GM19324 (cell line): Measurements from ENCODE around the gene PATE1.
"Not testable (repeated sequence)": the region's sequence is repeated elsewhere in the genome, so short reads cannot be mapped to it uniquely, and the experiment has no call there.

Source experiments
- ATAC-seq: cut with Tn5 transposase; IDR thresholded peaks from one replicate; pipeline ENCODE4 v1.9.1; 2021; ENCODE audit warnings: mild to moderate bottlenecking, moderate library complexity; ENCODE audit not compliant: unreplicated experiment, low FRiP score

Gene PATE1

GRCh38 chr11:125745979-125746378 lies at the start of gene PATE1:
PATE1 (plus strand) TSS chr11:125746279; CDS start chr11:125746305, 26 bp downstream.
- no peak for ATAC-seq

GRCh38 chr11:125701018-125701610 lies 45.0 kb upstream of the PATE1 start:
- ATAC-seq: no peak

- no peak for ATAC-seq
Measured at GRCh38 chr11:125701858-125702621, 44.0 kb upstream of the PATE1 start.

GRCh38 chr11:125704686-125705085 lies 41.4 kb upstream of the PATE1 start:
- not testable (repeated sequence) for ATAC-seq

- ATAC-seq: no peak
Measured at GRCh38 chr11:125720781-125721180, 25.3 kb upstream of the PATE1 start.

GRCh38 chr11:125724125-125724524 lies 22.0 kb upstream of the PATE1 start:
- no peak for ATAC-seq

- no peak for ATAC-seq
Measured at GRCh38 chr11:125728969-125729368, 17.1 kb upstream of the PATE1 start.

GRCh38 chr11:125740617-125741016 lies 5.5 kb upstream of the PATE1 start:
- no peak for ATAC-seq

- ATAC-seq: no peak
Measured at GRCh38 chr11:125743681-125744080, 2.4 kb upstream of the PATE1 start.

GRCh38 chr11:125750629-125751028 lies 4.5 kb downstream of the PATE1 start:
- ATAC-seq: no peak

GRCh38 chr11:125756050-125756449 lies 10.0 kb downstream of the PATE1 start:
- ATAC-seq: no peak

GRCh38 chr11:125762445-125762844 lies 16.4 kb downstream of the PATE1 start:
- no peak for ATAC-seq

GRCh38 chr11:125763483-125763882 lies 17.4 kb downstream of the PATE1 start:
- ATAC-seq: no peak

- no peak for ATAC-seq
Measured at GRCh38 chr11:125766251-125766650, 20.2 kb downstream of the PATE1 start.

GRCh38 chr11:125768336-125769046 lies 22.4 kb downstream of the PATE1 start:
- ATAC-seq: no peak

- ATAC-seq: no peak
Measured at GRCh38 chr11:125770583-125770982, 24.5 kb downstream of the PATE1 start.

- no peak for ATAC-seq
Measured at GRCh38 chr11:125772834-125773505, 26.9 kb downstream of the PATE1 start.

GRCh38 chr11:125773516-125773915 lies 27.4 kb downstream of the PATE1 start:
- ATAC-seq: no peak

- ATAC-seq: no peak
Measured at GRCh38 chr11:125777309-125777708, 31.2 kb downstream of the PATE1 start.

GRCh38 chr11:125778728-125779127 lies 32.6 kb downstream of the PATE1 start, which contains the start of gene PATE2:
PATE2 (minus strand) TSS chr11:125778828; CDS start chr11:125778773, 55 bp downstream.
- ATAC-seq: no peak

- ATAC-seq: no peak
Measured at GRCh38 chr11:125784678-125785077, 38.6 kb downstream of the PATE1 start.
